Posterior vena cava (tissue), 2 donors: ENCODE measurements around the gene RAB3IL1. TPM values are rescaled to one million over a fixed set of nuclear protein-coding genes. Genes with fewer than 3 reads are reported as not detected.
A peak's percentile ranks its signal among the peaks of the same experiment; 100 is the strongest.

Experiments used
- DNase-seq: peaks from one replicate; pipeline ENCODE4 v3.0.0-alpha.2; 2020; ENCODE audit warnings: low spot score
- intact Hi-C, 2 donors: fragments of 100-400 bp; cut with DNase I; formaldehyde crosslinking; loops; one replicate each; pipeline versions ENCODE4 v1.14.1 to v1.14.2; 2022 to 2023
- total RNA-seq, 2 donors: library from RNA; stranded (reverse); fragmentation: NEBNext Ultra II Directional; extraction: Animal tissue kit (Norgen Biotek cat#: 25700); gene quantifications; one replicate each; pipeline ENCODE4 v1.2.1, GENCODE V29; 2021
- donor health status: DM: yes; HTN: yes; CAD: no.
- donor health status: DM: yes; HTN: yes; CAD: no.

The RAB3IL1 gene
- total RNA-seq, 2 donors from 2014 or later = 26.7 to 31.5 TPM

- DNase-seq = peak; percentile 77
- intact Hi-C loops = no loop called here
Observed at GRCh38 chr11:61911701-61912529, 5.5 kb downstream of the RAB3IL1 start.

- peak; percentile 50 for DNase-seq
- intact Hi-C loops = no loop called here
Observed at GRCh38 chr11:61911128-61911700, 6.2 kb downstream of the RAB3IL1 start.

DNA sequence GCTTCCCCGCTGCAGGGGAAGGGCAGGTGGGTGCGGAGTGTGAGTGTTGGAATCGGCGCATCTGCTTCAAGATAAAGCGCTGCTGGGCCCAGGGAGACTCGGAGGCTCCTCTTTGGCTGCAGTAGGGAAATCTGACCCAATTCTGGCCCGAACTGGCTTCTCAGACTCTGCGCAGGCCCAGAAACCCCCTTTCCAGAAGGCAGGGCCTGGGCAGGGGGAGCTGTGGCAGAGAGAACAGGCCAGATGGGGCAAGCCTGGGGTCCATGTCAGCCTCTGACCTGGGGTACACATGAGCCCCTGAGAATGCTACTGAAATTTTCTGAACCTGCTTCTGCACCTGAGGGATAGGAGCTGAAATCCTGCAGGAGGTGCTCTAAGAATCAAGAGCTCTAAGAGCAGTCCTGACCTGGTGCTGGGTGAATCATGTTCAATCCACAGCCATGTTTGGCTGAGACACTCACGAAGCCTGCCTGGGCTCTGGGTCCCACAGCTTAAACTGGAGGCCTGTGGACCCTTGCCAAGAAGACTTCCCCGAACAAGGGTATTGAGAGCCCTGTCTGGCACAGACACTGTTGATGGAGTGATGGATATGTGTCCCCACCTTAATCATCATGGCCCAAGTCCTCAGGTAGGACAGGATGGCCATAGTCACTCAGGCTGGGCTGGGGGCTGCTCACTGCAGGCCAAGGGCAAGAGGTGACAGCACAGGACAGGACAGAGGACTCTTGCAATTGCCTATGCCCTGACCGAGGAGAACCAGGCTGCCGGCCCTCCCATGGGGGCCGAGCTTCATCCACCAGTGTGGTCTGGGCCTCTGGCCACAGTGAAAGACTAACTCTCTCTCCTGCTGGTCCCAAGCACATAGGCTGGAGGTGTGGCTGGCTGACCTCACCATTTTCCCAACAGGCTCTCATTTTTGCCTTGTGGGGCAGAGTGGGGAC, 6.9 kb downstream of the RAB3IL1 start:
- DNase-seq = peak; percentile 84
- intact Hi-C loops = no loop called here

DNA sequence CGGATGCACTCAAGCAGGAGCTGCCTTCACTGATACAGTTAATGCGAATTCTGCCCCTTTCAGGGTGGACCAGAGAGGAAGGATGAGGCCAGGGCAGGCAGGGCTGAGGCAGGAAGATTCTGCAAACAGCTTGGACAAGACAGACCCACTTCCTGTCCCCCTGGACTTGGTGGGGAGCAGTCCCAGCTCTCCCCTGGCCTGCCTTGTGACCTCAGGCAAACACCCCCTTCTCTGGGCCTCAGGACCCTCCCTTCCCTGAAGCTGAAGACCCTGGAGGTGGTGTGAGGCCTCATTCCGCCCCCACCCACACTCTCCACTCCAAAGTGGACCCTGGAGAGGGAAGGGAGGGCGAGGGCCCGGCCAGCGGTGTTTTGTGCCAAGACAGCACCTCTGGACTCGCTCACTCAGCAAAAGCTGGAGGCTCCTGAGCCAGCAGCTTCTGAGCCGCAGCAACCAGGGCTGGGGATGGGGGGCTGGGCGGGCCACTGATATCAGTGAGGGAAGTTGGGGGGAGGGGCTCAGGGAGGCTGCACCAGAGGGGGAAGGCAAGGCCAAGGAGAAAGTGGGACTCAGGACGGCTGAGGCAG, 8.5 kb downstream of the RAB3IL1 start:
- intact Hi-C loops = loop anchor here in 1 of 2 donors (10.0 kb wide), 1 partner anchor 196 kb away; no protein-coding TSS in a partner anchor
- DNase-seq = no peak

GRCh38 chr11:61907871-61908729, 9.3 kb downstream of the RAB3IL1 start:
- intact Hi-C loops = loop anchor here in 1 of 2 donors (10.0 kb wide), 1 partner anchor 197 kb away; no protein-coding TSS in a partner anchor
- no peak for DNase-seq

- intact Hi-C loops = loop anchor here in 1 of 2 donors (10.0 kb wide), 1 partner anchor 198 kb away; no protein-coding TSS in a partner anchor
- no peak for DNase-seq
Observed at GRCh38 chr11:61907282-61907681, 10.1 kb downstream of the RAB3IL1 start.

- no peak for DNase-seq
- intact Hi-C loops = loop anchor here in 1 of 2 donors (10.0 kb wide), 1 partner anchor 198 kb away; no protein-coding TSS in a partner anchor
Observed at GRCh38 chr11:61906522-61906909, 10.8 kb downstream of the RAB3IL1 start.

DNA sequence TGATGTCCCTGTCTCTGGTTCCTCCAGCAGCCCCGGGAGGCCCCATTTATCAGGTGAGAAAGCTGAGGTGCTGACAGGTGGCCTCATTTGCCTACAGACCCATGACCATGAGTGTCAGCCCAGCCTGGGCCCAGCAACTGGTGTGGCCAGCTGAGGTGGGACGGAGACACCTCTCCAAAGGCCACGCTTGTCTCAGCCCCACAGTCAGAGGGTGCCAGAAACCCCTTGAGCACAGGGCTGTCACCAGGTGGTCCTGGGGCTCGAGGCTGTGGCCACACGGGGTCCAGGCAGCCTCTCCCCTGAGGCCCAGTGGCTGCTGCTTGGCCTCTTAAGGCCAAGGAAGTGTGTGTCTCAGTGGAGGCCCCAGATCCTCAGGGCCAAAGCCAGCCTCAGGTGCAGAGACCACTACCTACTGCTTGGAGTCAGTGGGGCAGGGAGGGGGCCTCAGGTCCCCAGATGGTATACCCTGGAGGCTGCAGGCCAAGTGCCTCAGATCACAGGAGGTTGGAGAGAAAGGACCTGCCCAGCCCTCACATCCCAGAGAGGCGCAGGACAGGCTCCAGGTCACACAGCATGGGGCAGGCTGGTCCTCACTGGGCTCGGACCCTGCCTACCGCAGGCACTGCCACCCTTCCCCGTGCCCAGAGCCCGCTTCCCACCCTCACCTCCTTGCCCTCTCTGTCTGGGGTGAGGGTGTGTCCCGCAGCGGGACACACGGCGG, 11.4 kb downstream of the RAB3IL1 start:
- no peak for DNase-seq
- intact Hi-C loops = loop anchor here in 1 of 2 donors (10.0 kb wide), 1 partner anchor 199 kb away; no protein-coding TSS in a partner anchor

DNA sequence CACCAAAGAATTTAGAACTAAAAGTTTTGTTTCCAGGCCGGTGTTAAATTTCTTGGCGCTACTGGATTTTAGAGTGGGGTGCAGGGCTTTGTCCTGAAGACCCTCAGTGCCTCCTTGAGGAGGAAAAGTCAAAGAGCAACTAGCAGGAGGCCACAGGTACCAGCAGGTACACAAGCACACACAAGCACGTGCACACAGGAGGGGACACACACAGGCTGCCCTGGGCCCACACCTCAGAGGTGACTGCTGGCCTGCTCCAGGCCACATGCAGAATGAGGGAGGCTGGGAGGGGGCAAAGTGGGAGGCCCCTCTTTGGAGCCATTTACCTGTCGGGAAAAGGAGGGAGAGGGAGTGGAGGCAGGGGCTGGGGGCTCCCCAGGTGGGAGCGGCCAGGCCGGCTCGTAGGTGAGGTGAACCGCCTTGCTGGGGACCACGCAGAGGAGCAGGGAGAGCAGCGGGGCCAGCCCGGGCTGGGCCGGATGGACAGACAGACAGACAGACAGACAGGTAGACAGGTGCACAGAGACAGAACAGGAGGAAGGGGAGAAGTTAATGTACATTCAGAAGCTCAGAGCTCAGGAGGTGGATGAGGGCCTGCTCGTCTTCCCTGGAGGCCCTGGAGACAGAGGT, 12.2 kb downstream of the RAB3IL1 start:
- intact Hi-C loops = loop anchor here in 1 of 2 donors (10.0 kb wide), 1 partner anchor 200 kb away; no protein-coding TSS in a partner anchor
- no peak for DNase-seq

GRCh38 chr11:61904539-61905048, 12.8 kb downstream of the RAB3IL1 start:
- DNase-seq = no peak
- intact Hi-C loops = loop anchor here in 1 of 2 donors (10.0 kb wide), 1 partner anchor 200 kb away; no protein-coding TSS in a partner anchor

DNA sequence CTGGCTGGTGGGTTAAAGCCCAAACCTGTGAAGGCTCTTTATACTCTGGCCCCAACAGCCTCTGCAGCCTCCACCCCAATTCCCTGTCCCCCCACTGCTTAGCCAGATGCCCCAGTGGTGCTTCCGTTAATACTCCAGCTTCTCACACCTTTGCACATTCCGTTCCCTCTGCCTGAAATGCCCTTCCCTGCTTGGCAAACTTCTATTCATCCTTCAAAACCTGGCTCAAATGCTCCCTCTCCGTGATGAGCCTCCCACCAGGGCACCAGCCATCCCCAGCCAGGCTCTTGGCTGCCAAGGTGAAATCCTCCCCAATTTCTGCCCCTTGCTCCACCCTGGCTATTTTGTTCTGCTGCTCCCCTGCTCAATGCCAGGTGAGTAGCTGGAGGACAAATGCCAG, 13.5 kb downstream of the RAB3IL1 start:
- DNase-seq = no peak
- intact Hi-C loops = loop anchor here in 1 of 2 donors (10.0 kb wide), 1 partner anchor 201 kb away; no protein-coding TSS in a partner anchor

- intact Hi-C loops = loop anchor here in 1 of 2 donors (10.0 kb wide), 1 partner anchor 202 kb away; no protein-coding TSS in a partner anchor
- DNase-seq = no peak
Observed at GRCh38 chr11:61902313-61902712, 15.1 kb downstream of the RAB3IL1 start.

DNA sequence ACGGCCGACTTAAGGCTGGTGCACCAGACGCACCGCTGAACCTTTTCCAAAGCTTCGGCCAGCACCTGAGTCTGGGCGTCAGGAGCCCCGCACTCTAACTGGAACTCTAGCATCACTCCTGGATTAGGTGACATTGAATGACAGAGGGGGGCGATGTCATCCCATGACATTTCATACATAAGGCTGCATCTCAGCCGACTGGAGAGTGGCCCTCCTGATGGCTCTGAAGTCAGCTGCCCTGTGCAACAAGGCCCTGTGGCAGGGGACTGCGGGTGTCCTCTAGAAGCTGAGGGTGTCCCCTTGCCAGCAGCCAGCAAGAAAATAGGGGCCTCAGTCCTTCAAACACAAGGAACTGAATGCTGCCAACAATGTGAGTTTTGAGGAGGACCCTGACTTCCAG, 16.0 kb downstream of the RAB3IL1 start:
- intact Hi-C loops = loop anchor here in 1 of 2 donors (10.0 kb wide), 1 partner anchor 203 kb away; no protein-coding TSS in a partner anchor

DNA sequence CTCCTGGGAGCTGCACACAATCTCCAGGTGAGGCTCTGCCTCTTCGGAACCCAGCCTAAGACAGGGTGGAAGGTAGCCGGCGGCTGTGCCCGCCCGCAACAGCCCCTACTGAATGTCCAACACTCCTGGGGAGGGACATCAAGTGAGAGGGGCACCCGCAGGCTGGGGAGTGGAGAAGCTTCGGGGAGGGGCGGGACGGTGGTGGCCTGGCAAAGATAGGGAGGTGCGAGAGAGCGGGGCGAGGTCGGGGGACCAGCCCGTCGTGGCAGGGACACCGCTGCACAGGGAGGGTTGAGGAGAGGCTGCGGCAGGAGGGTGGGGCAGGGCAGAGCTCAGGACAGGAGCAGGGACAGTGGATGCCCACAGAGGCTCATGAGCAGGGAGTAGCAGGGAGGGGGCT, 17.1 kb downstream of the RAB3IL1 start:
- intact Hi-C loops = loop anchor here in 1 of 2 donors (10.0 kb wide), 1 partner anchor 205 kb away; no protein-coding TSS in a partner anchor
- no peak for DNase-seq

More for the DNA sequence above, 16.0 kb downstream of the RAB3IL1 start:
- DNase-seq = no peak

GRCh38 chr11:61899146-61899841, 18.1 kb downstream of the RAB3IL1 start:
- DNase-seq = peak; percentile 96
- intact Hi-C loops = loop anchor here (2.0 to 5.0 kb wide), 4 partner anchors 48 to 210 kb away; no protein-coding TSS in a partner anchor

- DNase-seq = no peak
- intact Hi-C loops = loop anchor here (2.0 to 5.0 kb wide), 4 partner anchors 49 to 211 kb away; no protein-coding TSS in a partner anchor
Observed at GRCh38 chr11:61898247-61898582, 19.2 kb downstream of the RAB3IL1 start.
